GM12878 (cell line): ENCODE results near the gene TRIM49C. TPM values are rescaled to one million over a fixed set of nuclear protein-coding genes. Genes with fewer than 3 reads are reported as not detected.
"Not testable (repeated sequence)": the region's sequence is repeated elsewhere in the genome, so short reads cannot be mapped to it uniquely, and the experiment has no call there.

Source experiments
- ATAC-seq: fragments of 200-7000 bp; cut with Tn5 transposase; 3 replicates; pipeline ENCODE4 v1.9.1; 2020; ENCODE audit warnings: mild to moderate bottlenecking, moderate library complexity
- BruUV-seq: library from RNA; stranded (reverse); fragments of 400-500 nt; replicated peaks from 2 replicates; lab custom pipeline; 2021; lab: Mats Ljungman, UMichigan
- CTCF ChIA-PET: fragments of 300-600 bp; sonication (Branson Sonifier 250); formaldehyde crosslinking; extraction: SDS; loops from one replicate; lab custom pipeline; 2021; ENCODE audit warnings: inconsistent platforms; lab: Yijun Ruan, JAX
- POLR2A ChIA-PET: fragments of 350-600 bp; formaldehyde crosslinking; extraction: SDS; loops from one replicate; lab custom pipeline; 2021; ENCODE audit warnings: inconsistent platforms; lab: Charles Lee
- RAD21 ChIA-PET: fragments of 300-600 bp; sonication (Branson Sonifier 250); formaldehyde crosslinking; loops from one replicate; lab custom pipeline; 2023; ENCODE audit warnings: antibody characterized with exemption; ENCODE audit not compliant: unreplicated experiment; lab: Charles Lee
- SMC1A ChIA-PET: fragments of 300-600 bp; sonication (Branson Sonifier 250); formaldehyde crosslinking; loops from one replicate; lab custom pipeline; 2023; ENCODE audit not compliant: unreplicated experiment, uncharacterized antibody; lab: Charles Lee
- DNase-seq: peaks from one replicate; pipeline ENCODE4 v3.0.0-alpha.2; 2011; ENCODE audit warnings: low read depth, low spot score
- FAIRE-seq: peaks from 3 replicates; lab custom pipeline; 2011; peaks lifted over from hg19 to GRCh38; lab: Jason Lieb, UNC
- H2AFZ ChIP-seq: 2 replicates; pipeline ENCODE4 v1.6.0; 2011; ENCODE audit warnings: low read depth, low read length, control low read depth; ENCODE audit not compliant: control insufficient read depth
- H3K27ac ChIP-seq: 2 replicates; pipeline ENCODE4 v1.5.1; 2011; ENCODE audit warnings: control low read depth; ENCODE audit not compliant: control insufficient read depth, insufficient read depth
- H3K27me3 ChIP-seq, 2 experiments: replicated peaks in 1 of 2; 2 replicates each; pipeline versions ENCODE4 v1.6.0 to v1.6.1; 2011; ENCODE audit warnings: low read length in 1 of 2; ENCODE audit not compliant: control insufficient read depth in 2 of 2, insufficient read depth in 2 of 2
- H3K36me3 ChIP-seq, 2 experiments: 2 replicates each; pipeline ENCODE4 v1.5.1; 2011; ENCODE audit warnings: low read length in 1 of 2; ENCODE audit not compliant: control insufficient read depth in 2 of 2, insufficient read depth in 2 of 2
- H3K4me1 ChIP-seq: 2 replicates; pipeline ENCODE4 v1.6.1; 2011; ENCODE audit warnings: mild to moderate bottlenecking, low read length, moderate library complexity, mixed read lengths; ENCODE audit not compliant: control insufficient read depth, insufficient read depth
- H3K4me2 ChIP-seq: 2 replicates; pipeline ENCODE4 v1.6.0; 2011; ENCODE audit warnings: control low read depth; ENCODE audit not compliant: control insufficient read depth, insufficient read depth
- H3K4me3 ChIP-seq: fragments of 200-600 bp; sonication (generic); 2 replicates; pipeline ENCODE4 v1.5.1; 2016
- H3K79me2 ChIP-seq: 2 replicates; pipeline ENCODE4 v1.6.0; 2011; ENCODE audit warnings: low read length; ENCODE audit not compliant: control insufficient read depth, insufficient read depth
- H3K9ac ChIP-seq: 2 replicates; pipeline ENCODE4 v1.8.0; 2011; ENCODE audit warnings: low read length, control low read depth, mixed read lengths; ENCODE audit not compliant: control insufficient read depth, insufficient read depth
- H3K9me3 ChIP-seq: replicated peaks from 3 replicates; pipeline ENCODE4 v1.5.1; 2011; ENCODE audit warnings: mild to moderate bottlenecking, low read length; ENCODE audit not compliant: control insufficient read depth, insufficient read depth
- H4K20me1 ChIP-seq: 2 replicates; pipeline ENCODE4 v1.6.0; 2011; ENCODE audit not compliant: control insufficient read depth, insufficient read depth
- WGBS: methylation state at CpG from one replicate; pipeline ENCODE4 v1.1.6; 2016; ENCODE audit warnings: low lambda C conversion rate; ENCODE audit not compliant: insufficient replicate concordance, insufficient coverage; ENCODE audit errors: missing lambda C conversion rate; 5-methylcytosine and 5-hydroxymethylcytosine counted together
- in situ Hi-C: fragments of 300-500 bp; cut with MboI; formaldehyde crosslinking; loops from 9 replicates; pipeline ENCODE4 v1.14.3; 2018; ENCODE audit warnings: mixed read lengths
- intact Hi-C: fragments of 100-400 bp; cut with micrococcal nuclease; formaldehyde crosslinking; loops from one replicate; pipeline ENCODE4 v1.14.2; 2022; ENCODE audit not compliant: unreplicated experiment
- polyA plus RNA-seq, 11 experiments: library from polyadenylated mRNA; depleted of rRNA in 4 of 11; unstranded in 6 of 11; stranded (reverse) in 5 of 11; fragments of >200 nt; fragmentation: Nextera tagmentation in 4 of 11; fragmentation: Illumina TruSeq in 1 of 11; extraction: Ambion mirVana in 4 of 11; extraction: Trizol in 1 of 11; gene quantifications; 1 replicate in 1 of 11; 2 replicates in 10 of 11; pipeline versions ENCODE4 v1.2.1 to v1.2.3, GENCODE V29; 2011 to 2016; ENCODE audit warnings: inconsistent platforms in 2 of 11, missing spikeins in 2 of 11, low read depth in 1 of 11
- total RNA-seq, 4 experiments: library from RNA; depleted of rRNA in 3 of 4; stranded (reverse); fragments of >200 nt in 3 of 4; fragmentation: Illumina TruSeq in 1 of 4; extraction: Trizol in 1 of 4; gene quantifications; 2 replicates each; pipeline versions ENCODE4 v1.2.1 to v1.2.3, GENCODE V29; 2013 to 2021

Gene TRIM49C
- total and polyA plus RNA-seq, 10 of the 15 experiments (the other 5 are each of a cell fraction or from before 2014, with no cell fraction given): not detected

DNA sequence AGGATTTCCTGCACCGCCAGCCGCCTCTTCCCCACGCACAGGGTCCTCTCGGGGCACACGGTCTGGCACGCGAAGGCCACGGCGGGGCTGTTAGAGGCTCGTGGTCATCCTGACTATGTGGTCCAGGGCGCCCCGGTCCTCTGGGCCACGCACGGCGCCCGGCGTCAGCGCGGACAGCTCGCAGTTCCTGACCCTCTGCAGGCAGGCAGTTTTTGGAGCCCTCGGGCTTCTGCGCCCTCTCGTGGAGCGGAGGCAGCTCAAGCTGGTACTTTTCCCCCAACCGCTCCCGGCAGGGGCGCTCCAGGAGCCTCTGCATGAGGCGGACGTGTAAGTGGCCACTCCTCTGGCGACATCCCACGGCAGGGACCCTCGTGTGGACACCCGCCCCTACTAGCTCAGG lies 21.4 kb downstream of the TRIM49C start:
- H3K27ac ChIP-seq, ATAC-seq, H3K4me1 ChIP-seq, H2AFZ ChIP-seq, BruUV-seq, CTCF ChIA-PET, H3K27me3 ChIP-seq, H3K79me2 ChIP-seq, SMC1A ChIA-PET, RAD21 ChIA-PET, POLR2A ChIA-PET, H3K36me3 ChIP-seq, DNase-seq, H3K9ac ChIP-seq, intact Hi-C loops, FAIRE-seq, H3K4me2 ChIP-seq, in situ Hi-C loops, H3K4me3 ChIP-seq, H4K20me1 ChIP-seq, H3K9me3 ChIP-seq: not testable (repeated sequence)
- 0% methylated on average over 2 of the region's 33 CpGs for WGBS

GRCh38 chr11:90053545-90053944 lies 22.6 kb downstream of the TRIM49C start:
- BruUV-seq, CTCF ChIA-PET, RAD21 ChIA-PET, FAIRE-seq, H2AFZ ChIP-seq, H3K9me3 ChIP-seq, DNase-seq, H3K4me1 ChIP-seq, SMC1A ChIA-PET, in situ Hi-C loops, H3K79me2 ChIP-seq, H3K36me3 ChIP-seq, H3K27ac ChIP-seq, POLR2A ChIA-PET, intact Hi-C loops, H3K4me3 ChIP-seq, H3K9ac ChIP-seq, H3K4me2 ChIP-seq, ATAC-seq, H4K20me1 ChIP-seq, H3K27me3 ChIP-seq: not testable (repeated sequence)
- 84% methylated on average over 6 of the region's 28 CpGs for WGBS

- H3K4me2 ChIP-seq, RAD21 ChIA-PET, DNase-seq, CTCF ChIA-PET, in situ Hi-C loops, H2AFZ ChIP-seq, H3K36me3 ChIP-seq, intact Hi-C loops, H4K20me1 ChIP-seq, SMC1A ChIA-PET, BruUV-seq, H3K9ac ChIP-seq, H3K79me2 ChIP-seq, H3K27ac ChIP-seq, H3K27me3 ChIP-seq, H3K4me3 ChIP-seq, H3K9me3 ChIP-seq, ATAC-seq, POLR2A ChIA-PET, H3K4me1 ChIP-seq, FAIRE-seq: not testable (repeated sequence)
- WGBS: 10% methylated on average over 2 of the region's 3 CpGs
Observed at GRCh38 chr11:90085650-90086049, 54.7 kb downstream of the TRIM49C start, which contains the start of gene UBTFL1. Gene UBTFL1 (plus strand): TSS chr11:90085950. CDS start chr11:90085950, 0 bp downstream.

GRCh38 chr11:90088731-90089130 lies 57.8 kb downstream of the TRIM49C start:
- DNase-seq, SMC1A ChIA-PET, H4K20me1 ChIP-seq, H3K4me3 ChIP-seq, H3K27me3 ChIP-seq, H3K9ac ChIP-seq, H2AFZ ChIP-seq, FAIRE-seq, ATAC-seq, H3K27ac ChIP-seq, H3K4me2 ChIP-seq, intact Hi-C loops, H3K4me1 ChIP-seq, BruUV-seq, H3K79me2 ChIP-seq, H3K9me3 ChIP-seq, in situ Hi-C loops, POLR2A ChIA-PET, H3K36me3 ChIP-seq, CTCF ChIA-PET, RAD21 ChIA-PET: not testable (repeated sequence)
- WGBS: 0% methylated on average over 1 of the region's 2 CpGs
